ENCODE measurements around the gene ECM2. TPM values are rescaled to one million over a fixed set of nuclear protein-coding genes. Genes with fewer than 3 reads are reported as not detected.

The ECM2 gene
- total RNA-seq, 1 donor from 2014 or later = 27.5 TPM

- DNase-seq = no peak
Measured at GRCh38 chr9:92467041-92467440, 68.7 kb downstream of the ECM2 start.

- DNase-seq = no peak
Measured at GRCh38 chr9:92463984-92464383, 71.8 kb downstream of the ECM2 start.

DNA sequence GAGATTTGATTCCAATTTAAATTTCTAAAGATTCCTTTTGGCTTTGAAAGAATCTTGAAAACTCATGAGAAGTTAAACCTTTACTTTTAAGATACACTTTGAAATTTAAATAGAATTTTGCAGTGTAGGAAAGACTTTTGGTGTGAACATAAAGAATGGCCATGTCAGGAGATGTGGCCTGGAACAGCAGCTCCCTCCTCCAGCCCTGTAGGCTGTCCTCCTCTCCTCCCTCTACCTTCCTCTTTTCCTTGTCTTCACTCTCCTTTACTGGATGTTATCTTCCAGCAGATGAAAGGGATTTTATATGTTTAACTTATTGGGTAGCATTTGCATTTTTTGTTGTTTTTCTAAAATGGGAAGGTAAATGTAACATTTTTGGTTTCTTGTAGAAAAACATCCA, 72.4 kb downstream of the ECM2 start:
- no peak for DNase-seq

GRCh38 chr9:92457576-92457975, 78.2 kb downstream of the ECM2 start:
- DNase-seq = no peak

DNA sequence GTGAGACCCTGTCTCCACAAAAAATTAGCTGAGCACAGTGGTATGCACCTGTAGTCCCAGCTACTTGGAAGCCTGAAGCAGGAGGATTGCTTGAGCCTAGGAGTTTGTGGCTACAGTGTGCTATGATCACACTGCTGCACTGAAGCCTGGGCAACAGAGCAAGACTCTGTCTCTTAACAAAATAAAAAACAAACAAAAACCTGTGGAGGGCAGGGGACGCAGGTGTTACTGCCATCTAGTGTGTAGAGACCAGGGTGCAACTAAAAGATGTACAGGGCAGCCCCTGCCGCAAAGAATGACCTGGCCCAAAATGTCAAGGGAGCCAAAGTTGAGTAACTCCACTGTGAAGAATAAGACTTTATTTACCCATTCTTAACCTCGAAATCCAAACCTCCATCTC, 80.6 kb downstream of the ECM2 start:
- DNase-seq = no peak

GRCh38 chr9:92446536-92446935, 89.3 kb downstream of the ECM2 start:
- no peak for DNase-seq

Small RNAs within 50 kb of the gene (small RNA-seq; reads per million reads assigned to genes)
- not detected for gene AL157827.1 (ENCODE audit: low replicate concordance)
- gene MIR4670 (ENCODE audit: low replicate concordance) = not detected

Other genes with a start within 250 kb of the ECM2 start
- gene IARS1, start 242.3 kb downstream of the ECM2 start, total RNA-seq = 132 TPM
- 32.8 TPM for gene NOL8, start 210.6 kb downstream of the ECM2 start, total RNA-seq
- 7.7 TPM for gene CENPP, start 210.0 kb downstream of the ECM2 start, total RNA-seq
- gene OGN, start 131.4 kb downstream of the ECM2 start, total RNA-seq = 195 TPM
- 18.0 TPM for gene OMD, start 111.5 kb downstream of the ECM2 start, total RNA-seq
- gene ASPN, start 53.5 kb downstream of the ECM2 start, total RNA-seq = 419 TPM
- 12.1 TPM for gene IPPK, start 134.1 kb upstream of the ECM2 start, total RNA-seq
- 59.5 TPM for gene BICD2, start 228.8 kb upstream of the ECM2 start, total RNA-seq

All from tongue (tissue), 3 donors.